Erythroblast (primary cell): ENCODE results near the gene HSPA2.

Experiments used
- DNase-seq, 2 experiments: peaks; one replicate each; lab custom pipeline; 2025; lab: John Stamatoyannopoulos, UW
- GATA1 ChIP-seq: IDR thresholded peaks from 2 replicates; pipeline ENCODE4 v1.6.1; 2011; ENCODE audit warnings: low read depth, mild to moderate bottlenecking, control low read depth, low read length, moderate library complexity
- POLR2A ChIP-seq: IDR thresholded peaks from 2 replicates; pipeline ENCODE4 v1.6.1; 2011; ENCODE audit warnings: mild to moderate bottlenecking, low read length

HSPA2 gene

DNA sequence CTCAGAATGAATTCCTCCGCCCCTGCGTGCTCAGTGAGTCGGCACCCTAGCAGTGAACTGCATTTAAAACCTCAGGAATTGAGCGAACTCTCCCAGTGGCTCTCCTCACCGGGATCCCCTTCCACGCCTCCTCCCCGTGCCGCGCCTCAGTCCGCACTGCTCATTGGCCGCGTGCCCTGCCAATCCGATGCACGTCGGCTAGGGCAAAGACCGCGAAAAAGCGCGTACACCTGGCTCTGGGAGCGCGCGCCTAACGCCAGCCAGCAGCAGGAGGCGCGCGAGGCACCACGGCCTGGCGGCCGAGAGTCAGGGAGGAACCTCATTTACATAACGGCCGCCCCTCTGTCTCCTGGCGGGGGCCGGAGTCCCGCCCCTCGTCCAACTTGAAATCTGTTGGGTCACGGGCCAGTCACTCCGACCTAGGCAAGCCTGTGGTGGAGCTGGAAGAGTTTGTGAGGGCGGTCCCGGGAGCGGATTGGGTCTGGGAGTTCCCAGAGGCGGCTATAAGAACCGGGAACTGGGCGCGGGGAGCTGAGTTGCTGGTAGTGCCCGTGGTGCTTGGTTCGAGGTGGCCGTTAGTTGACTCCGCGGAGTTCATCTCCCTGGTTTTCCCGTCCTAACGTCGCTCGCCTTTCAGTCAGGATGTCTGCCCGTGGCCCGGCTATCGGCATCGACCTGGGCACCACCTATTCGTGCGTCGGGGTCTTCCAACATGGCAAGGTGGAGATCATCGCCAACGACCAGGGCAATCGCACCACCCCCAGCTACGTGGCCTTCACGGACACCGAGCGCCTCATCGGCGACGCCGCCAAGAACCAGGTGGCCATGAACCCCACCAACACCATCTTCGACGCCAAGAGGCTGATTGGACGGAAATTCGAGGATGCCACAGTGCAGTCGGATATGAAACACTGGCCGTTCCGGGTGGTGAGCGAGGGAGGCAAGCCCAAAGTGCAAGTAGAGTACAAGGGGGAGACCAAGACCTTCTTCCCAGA is at the start of gene HSPA2:
Gene HSPA2 (plus strand): TSS at position 534 of the 995 bp plus-strand sequence. CDS start 109 bp downstream, at position 643.
- DNase-seq = peak; percentile 99
- TF ChIP-seq POLR2A (peak; percentile 90), GATA1 (no peak)

DNA sequence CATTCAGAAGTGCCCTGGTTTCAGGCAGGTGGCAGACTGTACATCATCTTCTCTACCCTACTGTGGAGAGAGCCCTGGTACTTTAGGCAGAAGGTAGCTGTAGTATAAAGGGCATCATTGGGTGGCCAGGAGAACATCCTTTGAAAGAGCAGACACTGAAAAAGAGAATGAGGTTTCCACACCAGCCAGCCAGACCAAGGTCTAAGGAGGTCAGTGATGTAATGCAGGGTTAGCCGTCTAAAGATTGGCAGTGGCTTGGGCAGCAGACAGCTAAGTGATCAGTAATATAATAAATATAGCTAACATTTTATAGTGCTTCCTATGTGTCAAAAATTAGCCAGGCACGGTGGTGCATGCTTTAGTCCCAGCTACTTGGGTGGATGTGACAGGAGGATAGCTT is 48.9 kb upstream of the HSPA2 start:
- TF ChIP-seq POLR2A (no peak), GATA1 (no peak)
- DNase-seq = no peak

DNA sequence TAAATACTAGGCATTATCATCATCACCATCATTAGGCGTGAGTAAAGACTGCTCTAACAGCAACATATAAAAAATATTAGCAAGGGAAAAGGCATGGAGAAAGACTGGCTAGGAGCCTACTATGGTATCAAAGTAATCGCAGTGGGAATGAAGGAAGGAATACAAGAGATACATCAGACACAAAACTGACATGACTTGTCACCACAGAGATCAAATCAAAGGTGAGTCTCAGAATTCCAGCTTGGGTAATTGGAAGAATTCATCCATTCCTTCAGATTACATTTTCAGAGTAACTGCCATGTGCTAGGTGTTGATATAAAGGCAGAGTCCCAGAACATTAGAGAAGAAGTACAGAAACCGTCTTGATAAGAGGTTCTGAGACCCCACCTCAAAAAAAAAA is 47.1 kb upstream of the HSPA2 start:
- TF ChIP-seq GATA1 (no peak), POLR2A (no peak)
- DNase-seq = no peak

DNA sequence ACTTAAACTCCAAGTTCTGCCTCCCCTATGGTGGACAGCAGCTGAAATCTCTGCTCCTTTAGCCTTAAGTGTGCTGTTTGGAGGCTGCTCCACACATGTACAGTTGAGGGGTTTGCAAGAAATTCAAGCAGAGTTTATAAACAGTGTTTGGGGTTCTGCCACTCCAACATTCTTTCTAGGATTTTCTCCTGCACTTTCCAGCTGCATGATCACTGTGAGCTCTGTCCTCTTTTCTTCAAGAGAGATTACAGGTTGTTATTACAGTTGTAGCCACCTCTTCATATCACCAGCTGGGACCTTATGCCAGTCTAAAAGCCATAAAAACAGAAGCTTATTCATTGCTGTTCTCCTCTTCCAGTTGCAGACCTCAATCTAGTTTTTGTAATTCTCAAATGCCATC is 45.3 kb upstream of the HSPA2 start:
- TF ChIP-seq POLR2A = no peak
- TF ChIP-seq GATA1 = no peak
- DNase-seq = no peak

DNA sequence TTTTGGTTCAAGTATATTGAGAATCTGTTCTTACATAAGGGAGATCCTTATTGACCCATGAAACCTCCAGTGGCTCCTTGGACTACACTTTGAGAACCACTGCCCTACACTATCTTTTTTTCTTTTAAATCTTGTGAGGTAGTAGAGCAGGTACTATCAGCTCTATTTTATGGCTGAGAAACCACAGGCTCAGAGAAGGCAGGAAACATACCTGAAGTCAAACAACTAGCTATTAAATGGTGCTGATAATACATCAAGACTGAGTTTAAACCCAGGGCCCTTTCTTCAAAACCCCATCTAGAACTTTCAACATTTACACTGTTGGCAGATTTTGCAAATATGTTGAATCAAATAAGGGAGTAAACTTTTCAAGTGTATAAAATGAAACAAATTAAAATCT is 43.8 kb upstream of the HSPA2 start:
- no peak for TF ChIP-seq GATA1
- TF ChIP-seq POLR2A = no peak
- peak in 1 of 2 experiments; percentile 8 for DNase-seq

DNA sequence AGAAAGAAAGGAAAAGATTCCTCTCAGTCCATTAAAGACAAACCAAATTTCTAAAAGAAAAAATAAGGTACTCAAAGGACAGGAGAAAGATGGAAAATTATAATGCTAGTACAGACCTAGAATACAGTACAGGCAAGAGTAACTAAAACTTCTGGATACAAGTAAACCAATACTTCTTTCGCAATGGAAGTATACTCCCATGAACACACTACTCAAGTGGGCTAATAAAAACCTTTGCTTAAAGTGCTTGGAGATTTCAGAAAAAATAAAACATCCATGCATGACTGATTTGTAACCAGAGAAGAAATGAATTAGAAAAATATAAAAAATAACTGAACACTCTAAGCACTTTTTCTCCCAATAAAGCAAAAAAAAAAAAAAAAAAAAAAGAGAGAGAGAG is 40.5 kb upstream of the HSPA2 start:
- TF ChIP-seq POLR2A = no peak
- no peak for TF ChIP-seq GATA1

DNA sequence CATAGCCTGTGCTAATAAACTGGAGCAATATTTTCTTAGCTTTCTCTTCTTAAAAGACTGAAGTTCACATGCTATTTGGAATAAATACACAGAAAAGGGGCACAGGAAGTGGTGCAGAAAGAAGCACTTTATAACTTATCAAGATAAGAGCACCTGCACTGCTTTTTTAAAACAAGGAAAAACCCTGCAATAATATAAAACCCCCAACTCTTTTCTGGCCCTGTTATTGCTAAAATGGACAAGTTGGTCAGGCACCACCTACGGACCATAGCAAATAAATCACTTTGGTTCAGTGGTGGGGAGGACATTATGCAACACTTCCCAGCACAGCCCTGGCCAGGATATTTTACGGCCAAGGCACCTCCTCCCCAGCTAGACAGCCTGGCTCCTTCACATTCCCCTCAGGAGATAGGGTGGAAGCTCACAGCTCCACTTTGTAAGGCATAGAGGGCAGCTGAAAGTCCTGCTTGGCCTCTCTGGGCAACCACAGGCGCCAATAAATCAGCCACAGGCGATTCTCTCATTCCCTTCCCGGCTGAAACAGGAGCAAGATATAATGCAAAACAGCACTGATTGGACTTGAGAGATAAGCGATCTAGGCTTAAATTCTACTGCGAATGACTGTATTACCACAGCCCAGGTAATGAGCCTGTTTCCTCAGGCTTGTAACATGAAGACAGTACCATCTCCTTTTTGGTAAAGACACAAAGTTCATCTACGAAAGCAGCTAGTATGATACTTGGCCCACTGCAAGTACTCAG is 39.0 kb upstream of the HSPA2 start:
- TF ChIP-seq GATA1 = no peak
- no peak for TF ChIP-seq POLR2A
- DNase-seq = no peak

More for the DNA sequence above, 40.5 kb upstream of the HSPA2 start:
- no peak for DNase-seq

DNA sequence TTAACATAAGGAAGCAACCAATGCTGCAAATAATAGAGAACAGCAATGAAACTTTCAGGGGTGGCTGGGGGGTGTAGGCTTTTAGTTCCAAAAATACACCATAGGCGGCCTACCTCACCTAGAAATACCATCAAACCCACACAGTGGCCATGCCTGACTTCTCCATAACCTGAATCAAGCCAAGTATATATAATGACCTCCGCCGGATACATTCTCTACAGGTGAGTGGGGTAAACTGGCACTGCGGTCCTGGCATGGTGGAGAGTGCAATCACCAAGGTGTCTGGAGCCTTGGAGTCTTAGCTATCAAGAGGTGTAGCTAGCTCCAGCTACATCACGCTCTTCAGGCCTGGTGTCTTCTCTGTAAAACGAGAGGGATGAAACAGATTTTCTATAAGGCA is 38.1 kb upstream of the HSPA2 start:
- no peak for TF ChIP-seq POLR2A
- no peak for DNase-seq

DNA sequence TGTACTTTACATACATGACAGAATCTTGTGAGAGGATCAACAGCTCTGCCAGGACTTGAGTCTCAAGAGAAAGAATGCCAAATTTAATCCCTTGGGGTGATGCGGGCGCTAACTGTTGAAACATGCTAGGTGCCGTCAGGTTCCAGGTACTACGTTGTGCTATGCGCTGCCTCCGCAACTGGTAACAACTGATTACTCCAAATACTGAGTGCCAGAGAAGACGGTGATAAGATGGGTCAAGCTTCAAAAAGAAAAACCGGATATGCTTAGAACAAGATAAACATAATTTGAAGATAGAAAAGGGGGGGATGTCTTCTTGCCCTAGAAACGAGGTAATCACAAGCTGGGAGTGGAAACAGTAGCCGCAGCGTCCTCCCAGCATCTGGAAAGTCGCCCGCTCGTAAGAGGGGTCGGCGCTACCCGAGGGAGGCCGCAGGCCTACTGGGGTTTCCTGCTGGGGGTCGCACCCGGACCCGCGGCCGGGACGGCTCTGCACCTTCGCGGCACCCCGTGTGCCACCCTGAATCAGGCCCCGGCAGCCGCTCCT is 37.6 kb upstream of the HSPA2 start:
- TF ChIP-seq GATA1 = no peak
- no peak for TF ChIP-seq POLR2A

DNA sequence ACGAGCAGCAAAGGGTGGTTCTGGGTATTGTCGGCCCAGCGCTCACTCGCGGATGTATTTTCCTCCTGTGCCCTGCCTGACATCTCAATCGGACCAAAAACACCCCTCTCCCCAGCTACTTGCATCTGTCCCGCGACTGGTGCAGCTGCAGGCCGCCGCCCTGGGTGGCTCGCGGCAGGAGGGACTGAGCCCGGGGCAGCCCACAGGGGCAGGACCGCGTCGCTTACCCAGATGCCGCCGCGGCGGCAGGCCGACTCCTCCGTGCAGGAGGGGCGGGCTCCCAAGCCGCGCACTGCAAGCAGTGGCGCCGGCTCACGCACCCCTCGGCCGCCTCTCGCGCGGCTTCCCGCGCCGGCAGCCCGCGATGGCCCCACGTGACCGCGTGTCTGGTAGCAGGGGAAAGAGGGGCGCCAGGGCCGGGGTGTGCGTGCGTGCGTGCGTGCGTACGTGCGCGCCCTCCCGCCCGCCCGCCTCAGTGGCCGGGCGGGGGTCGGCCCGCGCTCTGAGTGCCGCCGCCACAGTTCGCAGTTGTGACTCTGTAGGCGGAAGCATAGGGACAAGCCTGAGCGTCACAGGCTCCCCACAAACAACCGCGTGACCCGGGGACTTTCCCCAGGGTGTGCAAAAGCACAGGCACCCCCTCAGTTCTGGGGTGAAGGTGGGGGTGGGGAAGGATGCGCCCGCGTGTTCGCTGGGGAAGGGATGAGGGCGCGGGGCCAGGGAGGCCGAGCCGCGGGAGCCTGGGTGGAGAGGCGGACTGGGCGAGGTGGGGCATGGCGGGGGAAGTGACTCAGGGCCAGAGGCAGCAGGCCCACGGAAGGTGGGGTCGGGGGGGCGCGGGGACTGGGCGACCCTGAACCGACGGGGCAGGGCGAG is 36.9 kb upstream of the HSPA2 start, which contains the start of gene ZBTB25:
Gene ZBTB25 (minus strand): TSS at position 405 of the 876 bp plus-strand sequence. CDS start 13,305 bp downstream, outside the sequence.
- no peak for TF ChIP-seq GATA1
- peak; percentile 82 for TF ChIP-seq POLR2A
- DNase-seq = peak; percentile 94

More for the DNA sequence above, 37.6 kb upstream of the HSPA2 start:
- DNase-seq = peak; percentile 67 to 73

DNA sequence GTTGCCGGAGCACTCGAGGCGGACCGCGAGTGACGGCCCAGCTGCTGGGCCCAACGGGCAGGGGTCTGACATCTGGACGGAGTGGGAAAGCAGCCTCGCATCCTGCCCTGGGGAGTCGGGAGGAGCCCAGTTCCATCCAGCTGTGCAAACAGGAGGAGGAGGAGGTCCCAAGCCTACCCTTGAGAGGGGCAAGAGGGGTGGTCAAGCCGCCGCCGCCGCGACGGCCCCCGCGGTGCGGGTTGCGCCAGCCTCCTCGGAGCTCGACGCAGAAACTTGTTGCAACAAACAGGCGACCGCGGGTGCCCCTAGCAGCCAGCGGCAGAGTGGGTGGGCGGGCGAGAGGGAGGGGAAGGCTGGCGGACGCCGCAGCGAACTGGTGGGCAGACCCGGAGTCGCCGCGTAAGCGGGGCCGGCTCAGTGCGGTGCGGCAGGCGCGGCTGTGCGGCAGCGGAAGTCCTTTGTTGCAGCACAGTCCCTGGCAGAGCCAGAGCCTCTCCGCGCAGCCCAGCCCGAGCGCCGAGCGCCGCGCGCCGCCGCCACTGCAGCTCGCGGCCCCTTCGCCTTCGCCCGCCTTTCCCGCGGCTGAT is 36.1 kb upstream of the HSPA2 start, which contains the start of gene ZBTB1:
Gene ZBTB1 (plus strand): TSS at position 461 of the 587 bp plus-strand sequence. CDS start 16,735 bp downstream, outside the sequence.
- DNase-seq = peak; percentile 87 to 90
- TF ChIP-seq GATA1 = no peak

DNA sequence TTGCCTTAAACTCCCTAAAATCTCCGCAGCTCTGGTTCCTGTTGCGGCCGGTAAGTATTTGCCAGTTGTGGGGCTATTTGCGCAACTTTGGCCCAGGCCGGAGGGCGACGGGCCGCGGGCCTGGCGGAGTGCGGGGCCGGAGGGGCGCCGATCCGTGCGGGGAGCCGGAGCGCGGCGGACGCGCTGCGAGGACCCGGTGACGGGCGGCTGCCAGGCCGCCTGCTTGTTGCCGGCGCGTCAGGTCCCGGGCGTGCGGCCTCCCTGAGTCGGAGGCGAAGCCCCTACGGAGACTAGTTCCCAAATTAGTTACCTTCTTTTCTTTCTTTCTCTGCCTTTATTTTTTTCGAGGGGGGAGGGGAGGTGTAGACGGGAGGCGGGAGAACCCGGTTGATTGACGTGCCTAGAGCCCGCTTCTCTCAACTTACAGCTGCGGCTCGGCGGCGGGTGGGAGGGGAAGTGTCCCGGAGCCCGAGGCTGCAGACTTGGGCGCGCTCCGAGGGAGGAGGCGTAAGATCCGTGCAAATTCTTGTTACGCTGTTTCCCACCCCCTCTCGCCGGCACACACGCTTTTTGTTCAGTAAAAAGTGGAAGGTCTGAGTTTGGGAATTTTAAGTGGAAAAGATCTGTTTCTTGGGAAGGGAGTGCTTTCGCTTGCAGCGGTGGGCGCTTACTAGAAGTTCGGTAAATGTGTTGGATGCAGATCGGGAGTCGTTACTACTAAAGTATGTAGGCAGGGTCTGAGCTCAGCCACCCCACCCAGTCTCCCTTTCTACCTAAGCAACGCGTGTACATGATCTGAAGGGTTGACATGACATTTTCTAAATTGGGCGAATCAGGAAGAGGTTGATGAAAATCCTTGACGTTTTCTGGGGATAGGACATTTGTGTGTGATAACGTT is 35.4 kb upstream of the HSPA2 start:
- TF ChIP-seq GATA1 (no peak), POLR2A (no peak)
- DNase-seq = peak; percentile 89 to 91

DNA sequence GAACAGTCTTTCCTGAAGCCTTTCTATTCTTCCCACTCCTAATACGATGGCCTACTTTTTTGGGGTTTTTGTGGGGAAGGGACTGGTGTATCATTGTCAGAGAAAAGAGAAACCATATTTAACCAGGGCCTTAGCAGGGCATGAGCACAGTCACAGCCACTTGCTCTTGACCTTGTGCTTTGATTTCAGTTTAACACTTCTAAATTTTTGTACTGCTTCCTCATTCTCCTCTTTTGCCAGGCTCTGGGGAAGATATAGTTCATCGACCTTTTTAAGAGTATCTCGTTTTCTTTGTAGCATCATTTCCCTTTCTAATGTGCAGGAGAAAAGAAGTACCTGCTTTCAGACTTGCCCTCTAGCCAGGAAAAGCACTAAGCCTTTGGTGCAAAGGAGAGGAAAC is 33.8 kb upstream of the HSPA2 start:
- no peak for TF ChIP-seq POLR2A
- TF ChIP-seq GATA1 = no peak
- no peak for DNase-seq
